ENCODE data around the gene TEAD3. TPM values are rescaled to one million over a fixed set of nuclear protein-coding genes. Genes with fewer than 3 reads are reported as not detected.

Gene TEAD3
- total RNA-seq, 1 experiment from 2014 or later, result 9.2 TPM

DNA sequence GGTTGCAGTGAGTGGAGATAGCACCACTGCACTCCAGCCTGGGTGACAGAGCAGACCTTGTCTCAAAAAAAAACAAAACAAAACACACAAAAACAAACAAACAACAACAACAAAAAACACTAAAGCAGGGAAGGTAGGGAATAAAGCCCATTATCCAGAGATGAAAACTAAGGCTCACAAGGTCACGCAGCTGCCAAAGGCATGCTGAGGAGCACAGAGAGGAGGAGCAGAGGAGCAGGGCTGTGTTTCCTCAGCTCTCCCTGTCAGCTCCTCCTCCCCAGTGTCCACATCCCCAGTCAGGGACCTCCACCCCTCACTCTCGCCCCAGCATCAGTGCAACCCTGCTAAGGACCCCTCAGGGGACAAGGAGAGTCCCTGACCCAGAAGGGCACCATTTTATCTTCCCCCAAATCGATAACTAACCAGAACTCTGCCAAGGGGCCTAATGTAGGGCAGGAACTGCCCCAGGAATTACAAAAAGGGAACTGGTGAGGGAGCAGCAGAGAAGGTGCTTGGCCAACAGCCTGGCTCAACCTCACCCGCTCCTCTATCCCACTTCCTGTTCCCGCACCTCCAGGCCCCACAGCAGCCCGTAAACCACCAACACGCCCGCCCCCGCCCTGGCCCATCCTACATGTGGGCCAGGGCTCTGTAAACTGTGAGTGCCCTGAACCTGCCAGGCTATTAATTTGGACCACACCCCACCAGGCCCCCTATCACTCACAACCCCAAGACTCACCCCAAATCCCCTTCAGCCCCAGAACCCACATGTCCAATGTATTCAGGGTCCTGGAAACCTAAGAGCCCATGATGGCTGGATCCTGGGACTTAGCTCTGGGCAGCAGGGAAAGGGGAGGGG lies 9.0 kb downstream of the TEAD3 start:
- no peak overlapping the region for H3K4me3 ChIP-seq
- peak; percentile 49 for DNase-seq
- H3K36me3 ChIP-seq, result peaks cover 4% of the 10 kb centered on the region
- no peaks in the 10 kb centered on the region for H3K9me3 ChIP-seq
- H3K27me3 ChIP-seq, result no peaks in the 10 kb centered on the region

GRCh38 chr6:35486005-35486925 lies 10.6 kb downstream of the TEAD3 start:
- Histone ChIP-seq H3K9me3 (no peaks in the 10 kb centered on the region), H3K36me3 (peaks cover 4% of the 10 kb centered on the region), H3K27me3 (no peaks in the 10 kb centered on the region), H3K4me3 (no peak overlapping the region)
- DNase-seq, result no peak

- Histone ChIP-seq H3K36me3 (peaks cover 4% of the 10 kb centered on the region), H3K9me3 (no peaks in the 10 kb centered on the region), H3K27me3 (no peaks in the 10 kb centered on the region), H3K4me3 (no peak overlapping the region)
- peak; percentile 41 for DNase-seq
Observed at GRCh38 chr6:35485402-35485877, 11.4 kb downstream of the TEAD3 start.

DNA sequence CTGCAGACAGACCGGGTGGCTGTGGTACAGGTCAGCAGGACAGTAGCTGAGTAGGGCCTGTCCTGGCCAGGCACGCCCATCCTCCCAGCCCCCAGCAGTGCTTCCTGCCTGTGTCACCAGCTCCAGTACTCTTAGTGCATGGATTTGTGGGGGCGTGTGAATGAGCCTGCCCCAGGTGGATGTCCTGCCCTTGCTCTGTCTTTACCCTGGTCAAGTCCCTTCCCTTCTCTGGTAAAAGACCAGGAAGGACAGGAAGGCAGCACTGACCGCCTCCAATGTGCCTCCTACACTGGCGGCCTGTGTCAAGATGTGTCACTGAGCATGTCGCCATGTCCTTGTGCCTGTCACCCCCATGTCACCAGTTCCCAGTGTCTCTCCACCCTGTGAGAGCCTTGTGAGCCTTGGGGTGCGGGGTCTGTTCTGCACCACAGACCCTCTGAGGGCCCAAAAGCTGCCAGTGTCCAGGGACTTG lies 11.9 kb downstream of the TEAD3 start:
- DNase-seq, result peak; percentile 36
- no peak overlapping the region for H3K4me3 ChIP-seq
- no peaks in the 10 kb centered on the region for H3K9me3 ChIP-seq
- H3K27me3 ChIP-seq, result no peaks in the 10 kb centered on the region
- peaks cover 4% of the 10 kb centered on the region for H3K36me3 ChIP-seq

- Histone ChIP-seq H3K27me3 (no peaks in the 10 kb centered on the region), H3K4me3 (no peak overlapping the region), H3K36me3 (peaks cover 4% of the 10 kb centered on the region), H3K9me3 (no peaks in the 10 kb centered on the region)
- no peak for DNase-seq
Observed at GRCh38 chr6:35483893-35484645, 12.8 kb downstream of the TEAD3 start.

DNA sequence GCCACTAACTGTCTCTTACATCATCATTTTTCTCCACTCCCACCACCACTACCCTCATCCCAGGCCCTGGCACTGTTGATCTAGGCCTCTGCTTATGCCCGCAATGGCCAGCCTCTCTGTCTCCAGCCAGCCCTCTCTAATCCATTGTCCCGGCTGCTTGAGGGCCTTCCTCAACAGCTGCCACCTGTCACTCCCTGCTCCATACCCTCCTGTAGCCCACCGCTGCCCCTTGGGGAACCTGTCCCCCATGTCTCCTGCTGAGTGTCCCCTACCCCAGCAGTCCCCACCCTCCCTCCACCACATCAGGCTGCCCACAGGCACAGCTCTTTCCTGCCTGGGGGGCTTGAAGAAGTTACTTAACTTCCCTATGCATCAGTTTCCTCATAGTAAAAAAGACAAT lies 13.4 kb downstream of the TEAD3 start:
- no peak for DNase-seq
- H3K27me3 ChIP-seq, result no peaks in the 10 kb centered on the region
- H3K36me3 ChIP-seq, result peaks cover 4% of the 10 kb centered on the region
- no peaks in the 10 kb centered on the region for H3K9me3 ChIP-seq
- H3K4me3 ChIP-seq, result no peak overlapping the region

GRCh38 chr6:35483062-35483461 lies 13.8 kb downstream of the TEAD3 start:
- H3K27me3 ChIP-seq, result no peaks in the 10 kb centered on the region
- no peak for DNase-seq
- no peak overlapping the region for H3K4me3 ChIP-seq
- H3K9me3 ChIP-seq, result no peaks in the 10 kb centered on the region
- H3K36me3 ChIP-seq, result peaks cover 4% of the 10 kb centered on the region

DNA sequence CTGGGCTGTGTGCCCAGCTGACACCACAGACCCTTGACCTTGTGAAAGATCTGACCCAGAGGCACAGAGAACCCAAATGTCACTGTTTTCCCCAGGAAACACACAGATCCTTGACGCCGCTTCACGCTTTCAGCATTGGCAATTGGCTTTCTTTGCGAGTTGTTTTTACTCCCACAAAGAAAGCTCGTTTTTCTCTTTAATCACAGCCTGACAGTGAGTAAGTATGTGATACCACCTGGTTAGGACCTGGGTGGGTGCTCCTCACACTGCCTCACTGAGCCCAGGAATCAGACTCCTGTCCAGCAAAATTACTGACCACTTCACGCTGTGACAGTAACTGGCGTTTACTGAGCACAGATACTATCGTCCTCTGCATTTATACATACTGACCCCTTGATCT lies 15.7 kb downstream of the TEAD3 start:
- peaks cover 4% of the 10 kb centered on the region for H3K36me3 ChIP-seq
- H3K4me3 ChIP-seq, result no peak overlapping the region
- no peaks in the 10 kb centered on the region for H3K9me3 ChIP-seq
- H3K27me3 ChIP-seq, result no peaks in the 10 kb centered on the region
- DNase-seq, result no peak

- Histone ChIP-seq H3K4me3 (no peak overlapping the region), H3K9me3 (no peaks in the 10 kb centered on the region), H3K36me3 (peaks cover 3% of the 10 kb centered on the region; the same call in 1 of the 2 replicates), H3K27me3 (no peaks in the 10 kb centered on the region)
- DNase-seq, result no peak
Observed at GRCh38 chr6:35480176-35480575, 16.7 kb downstream of the TEAD3 start.

GRCh38 chr6:35478259-35478658 lies 18.6 kb downstream of the TEAD3 start:
- no peaks in the 10 kb centered on the region for H3K27me3 ChIP-seq
- peaks cover 3% of the 10 kb centered on the region; the same call in 1 of the 2 replicates for H3K36me3 ChIP-seq
- no peak for DNase-seq
- no peaks in the 10 kb centered on the region for H3K9me3 ChIP-seq
- no peak overlapping the region for H3K4me3 ChIP-seq

DNA sequence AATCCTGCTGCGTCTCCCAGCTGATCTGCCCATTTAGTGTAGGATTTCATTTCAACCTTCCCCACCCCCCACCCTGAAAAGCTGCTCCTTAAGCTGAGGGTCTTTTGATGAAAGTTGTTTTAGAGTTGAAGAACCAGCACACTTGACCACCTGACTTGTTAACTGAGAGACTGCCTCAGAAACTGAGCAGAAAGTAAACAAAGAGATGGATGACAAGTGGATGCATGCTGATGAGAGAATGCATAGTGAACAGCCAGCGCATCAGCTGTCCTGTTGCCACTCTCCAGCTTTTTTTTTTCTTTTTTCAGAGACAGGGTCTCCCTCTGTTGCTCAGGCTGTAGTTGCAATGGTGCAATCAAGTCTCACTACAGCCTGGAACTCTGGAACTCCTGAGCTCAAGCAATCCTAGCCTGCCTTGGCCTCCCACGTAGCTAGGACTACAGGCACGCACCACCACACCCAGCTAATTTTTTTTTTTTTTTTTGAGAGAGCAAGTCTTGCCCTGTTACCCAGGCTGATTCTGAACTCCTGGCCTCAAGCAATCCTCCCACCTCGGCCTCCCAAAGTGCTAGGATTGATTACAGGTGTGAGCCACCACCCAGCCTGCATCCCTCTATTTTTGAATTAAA lies 19.2 kb downstream of the TEAD3 start:
- H3K36me3 ChIP-seq, result peaks cover 3% of the 10 kb centered on the region; the same call in 1 of the 2 replicates
- no peak for DNase-seq
- H3K27me3 ChIP-seq, result no peaks in the 10 kb centered on the region
- no peaks in the 10 kb centered on the region for H3K9me3 ChIP-seq
- no peak overlapping the region for H3K4me3 ChIP-seq

DNA sequence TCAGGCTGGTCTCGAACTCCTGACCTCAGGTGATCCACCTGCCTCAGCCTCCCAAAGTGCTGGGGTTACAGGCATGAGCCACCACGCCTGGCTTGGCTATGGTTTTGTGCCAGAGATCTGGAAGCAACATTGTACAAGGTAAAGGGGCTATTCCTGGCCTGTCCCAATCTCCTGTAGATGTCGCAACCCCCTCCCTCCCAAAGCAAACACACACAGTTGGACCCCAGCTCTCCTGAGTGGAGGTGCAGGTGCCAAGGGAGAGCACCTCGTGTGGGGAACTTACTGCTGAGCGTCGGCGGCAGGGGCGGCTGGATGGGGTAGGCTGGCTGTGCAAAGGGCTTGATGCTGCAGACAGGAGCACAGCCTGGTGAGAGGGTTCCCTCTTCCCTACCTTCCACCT lies 19.9 kb downstream of the TEAD3 start:
- H3K27me3 ChIP-seq, result no peaks in the 10 kb centered on the region
- no peak overlapping the region for H3K4me3 ChIP-seq
- no peak for DNase-seq
- H3K9me3 ChIP-seq, result no peaks in the 10 kb centered on the region
- H3K36me3 ChIP-seq, result peaks cover 8% of the 10 kb centered on the region

DNA sequence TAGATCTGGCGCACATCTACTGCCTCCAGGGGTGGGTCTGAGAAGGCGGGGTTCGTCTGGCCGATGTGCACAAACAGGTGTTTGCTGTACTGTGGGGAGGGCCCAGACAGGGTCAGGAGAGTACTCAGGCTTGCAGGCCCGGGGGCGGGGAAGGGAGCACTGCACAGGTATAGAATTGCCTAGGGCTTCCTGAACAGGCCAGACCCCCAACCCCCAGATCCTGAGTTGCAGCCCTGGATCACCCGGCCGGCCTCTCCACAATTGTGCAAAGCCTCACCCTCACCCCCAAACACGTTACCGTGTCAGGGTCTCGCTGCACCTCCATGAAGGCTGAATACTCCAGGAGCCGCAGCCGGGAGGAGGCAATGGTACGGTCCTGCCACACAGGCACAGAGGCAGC lies 20.9 kb downstream of the TEAD3 start:
- Histone ChIP-seq H3K36me3 (peaks cover 19% of the 10 kb centered on the region), H3K27me3 (no peaks in the 10 kb centered on the region), H3K4me3 (no peak overlapping the region), H3K9me3 (no peaks in the 10 kb centered on the region)
- no peak for DNase-seq

DNA sequence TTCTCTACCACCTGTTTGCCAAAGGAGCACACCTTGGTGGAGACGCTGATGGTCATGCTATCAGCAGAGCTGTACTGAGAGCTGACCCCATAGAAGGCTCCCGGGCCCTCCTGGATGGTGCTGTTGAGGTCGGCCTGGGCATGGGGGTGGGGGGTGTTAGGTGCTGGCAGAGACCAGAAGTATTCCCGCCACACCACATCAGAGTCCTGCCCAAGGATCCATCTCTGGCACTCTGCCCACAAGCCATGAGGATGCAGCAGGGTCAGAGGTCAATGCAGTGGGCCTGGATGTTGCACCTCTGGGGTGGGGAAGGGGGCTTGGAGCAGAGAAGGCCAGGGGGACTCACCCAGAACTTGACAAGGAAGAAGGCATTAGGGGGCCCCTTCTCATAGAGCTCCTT lies 21.3 kb downstream of the TEAD3 start:
- Histone ChIP-seq H3K27me3 (no peaks in the 10 kb centered on the region), H3K9me3 (no peaks in the 10 kb centered on the region), H3K36me3 (peaks cover 23% of the 10 kb centered on the region), H3K4me3 (no peak overlapping the region)
- DNase-seq, result no peak

DNA sequence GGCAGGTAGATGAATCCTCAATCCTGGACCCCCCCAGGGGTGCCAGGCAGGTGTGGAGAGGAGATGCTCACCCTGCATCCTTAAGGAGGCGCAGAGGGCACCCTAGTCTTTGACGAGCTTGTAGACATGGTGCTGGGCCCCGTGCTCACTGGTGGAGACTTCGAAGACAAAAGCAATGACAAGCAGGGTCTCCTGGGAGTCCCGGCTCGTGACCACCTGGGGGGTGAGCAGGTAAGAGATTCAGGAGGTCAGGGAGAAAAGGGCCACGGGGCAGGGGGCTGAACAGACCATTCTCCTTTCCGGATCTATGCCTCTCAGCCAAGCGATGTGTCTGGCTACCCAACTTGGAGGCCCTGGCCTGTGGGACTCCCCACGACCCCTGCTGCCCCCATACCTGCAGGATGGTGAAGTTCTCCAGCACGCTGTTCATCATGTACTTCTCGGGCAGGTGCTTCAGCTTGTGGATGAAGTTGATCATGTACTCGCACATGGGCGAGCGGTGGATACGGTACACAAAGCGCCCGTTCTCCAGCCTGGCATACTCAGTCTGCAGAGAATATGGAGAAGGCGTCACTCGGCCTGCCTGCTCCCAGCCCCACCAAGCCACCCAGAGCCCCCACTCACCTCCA lies 21.8 kb downstream of the TEAD3 start:
- Histone ChIP-seq H3K4me3 (no peak overlapping the region), H3K27me3 (no peaks in the 10 kb centered on the region), H3K9me3 (no peaks in the 10 kb centered on the region), H3K36me3 (peaks cover 28% of the 10 kb centered on the region)
- DNase-seq, result no peak
